Epithelial cell of proximal tubule (primary cell): ENCODE data around the gene INPP5A. TPM values are rescaled to one million over a fixed set of nuclear protein-coding genes. Genes with fewer than 3 reads are reported as not detected.

ENCODE experiments used
- DNase-seq: peaks from one replicate; pipeline ENCODE4 v3.0.0-alpha.2; 2011; ENCODE audit warnings: low read depth
- H3K4me3 ChIP-seq: 2 replicates; pipeline ENCODE4 v1.5.1; 2011; ENCODE audit warnings: low read depth, mild to moderate bottlenecking, low read length
- total RNA-seq: library from RNA; depleted of rRNA; stranded (reverse); fragments of >200 nt; gene quantifications from 2 replicates; pipeline ENCODE4 v1.2.3, GENCODE V29; 2015
- TF ChIP-seq, protein P1 (sequence below): conservative IDR thresholded peaks from 2 replicates; pipeline ENCODE4 v1.5.1; 2012; ENCODE audit warnings: low read depth, mild to moderate bottlenecking, low read length

The INPP5A gene
- total RNA-seq, 1 donor from 2014 or later = 30.4 TPM

DNA sequence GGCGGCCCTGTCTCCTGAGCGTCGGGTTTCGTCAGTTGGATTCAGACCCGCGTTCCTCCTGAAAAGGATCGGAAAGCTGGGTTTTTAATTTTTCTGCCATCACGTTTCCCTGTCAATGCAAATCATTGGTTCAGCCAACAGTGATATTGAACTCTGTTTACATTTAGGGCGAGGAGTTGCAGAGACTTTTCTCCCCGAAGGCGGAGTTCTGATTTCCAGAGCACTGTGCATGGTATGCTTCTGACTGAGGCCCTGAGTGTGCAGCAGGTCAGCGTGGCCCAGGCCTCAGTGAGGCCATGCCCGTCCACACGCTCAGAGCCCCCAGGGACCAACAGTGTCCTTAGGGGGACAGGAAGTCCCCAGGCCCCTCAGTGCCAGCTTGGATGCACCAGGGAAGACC is 221.3 kb downstream of the INPP5A start:
- H3K4me3 ChIP-seq = no peak overlapping the region
- DNase-seq = no peak
- TF ChIP-seq, protein P1, sequence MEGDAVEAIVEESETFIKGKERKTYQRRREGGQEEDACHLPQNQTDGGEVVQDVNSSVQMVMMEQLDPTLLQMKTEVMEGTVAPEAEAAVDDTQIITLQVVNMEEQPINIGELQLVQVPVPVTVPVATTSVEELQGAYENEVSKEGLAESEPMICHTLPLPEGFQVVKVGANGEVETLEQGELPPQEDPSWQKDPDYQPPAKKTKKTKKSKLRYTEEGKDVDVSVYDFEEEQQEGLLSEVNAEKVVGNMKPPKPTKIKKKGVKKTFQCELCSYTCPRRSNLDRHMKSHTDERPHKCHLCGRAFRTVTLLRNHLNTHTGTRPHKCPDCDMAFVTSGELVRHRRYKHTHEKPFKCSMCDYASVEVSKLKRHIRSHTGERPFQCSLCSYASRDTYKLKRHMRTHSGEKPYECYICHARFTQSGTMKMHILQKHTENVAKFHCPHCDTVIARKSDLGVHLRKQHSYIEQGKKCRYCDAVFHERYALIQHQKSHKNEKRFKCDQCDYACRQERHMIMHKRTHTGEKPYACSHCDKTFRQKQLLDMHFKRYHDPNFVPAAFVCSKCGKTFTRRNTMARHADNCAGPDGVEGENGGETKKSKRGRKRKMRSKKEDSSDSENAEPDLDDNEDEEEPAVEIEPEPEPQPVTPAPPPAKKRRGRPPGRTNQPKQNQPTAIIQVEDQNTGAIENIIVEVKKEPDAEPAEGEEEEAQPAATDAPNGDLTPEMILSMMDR = no peak

DNA sequence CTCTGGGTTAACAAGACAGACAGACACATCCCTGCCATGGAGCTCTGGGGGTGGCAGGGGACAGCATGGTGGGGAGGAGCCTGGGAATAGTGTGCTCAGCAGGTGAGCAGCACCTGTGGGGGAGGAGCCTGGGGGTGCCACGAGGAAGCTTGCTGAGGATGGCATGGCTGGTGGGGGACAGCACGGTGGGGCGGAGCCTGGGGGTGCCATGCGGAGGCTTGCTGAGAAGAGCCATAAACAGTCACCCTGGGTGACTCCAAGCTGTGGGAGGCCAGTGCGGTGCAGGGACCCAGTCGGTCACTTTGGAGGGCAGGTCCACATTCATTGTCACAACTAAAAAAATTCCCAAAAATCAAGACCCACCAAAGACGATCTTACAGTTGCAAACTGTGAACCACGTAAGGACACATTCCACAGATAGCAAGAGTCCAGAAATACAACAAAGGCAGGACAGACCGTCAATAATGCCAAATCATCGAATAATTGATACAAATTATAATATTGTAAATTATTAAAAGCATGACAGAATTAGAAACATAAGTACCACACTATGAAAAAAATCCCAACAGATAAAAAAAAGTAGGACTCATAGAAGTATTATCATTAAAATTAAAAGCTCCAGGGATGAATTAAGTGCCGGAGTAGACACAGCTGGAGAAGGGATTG is 223.9 kb downstream of the INPP5A start:
- H3K4me3 ChIP-seq = no peak overlapping the region
- no peak for DNase-seq
- TF ChIP-seq, protein P1 = no peak

DNA sequence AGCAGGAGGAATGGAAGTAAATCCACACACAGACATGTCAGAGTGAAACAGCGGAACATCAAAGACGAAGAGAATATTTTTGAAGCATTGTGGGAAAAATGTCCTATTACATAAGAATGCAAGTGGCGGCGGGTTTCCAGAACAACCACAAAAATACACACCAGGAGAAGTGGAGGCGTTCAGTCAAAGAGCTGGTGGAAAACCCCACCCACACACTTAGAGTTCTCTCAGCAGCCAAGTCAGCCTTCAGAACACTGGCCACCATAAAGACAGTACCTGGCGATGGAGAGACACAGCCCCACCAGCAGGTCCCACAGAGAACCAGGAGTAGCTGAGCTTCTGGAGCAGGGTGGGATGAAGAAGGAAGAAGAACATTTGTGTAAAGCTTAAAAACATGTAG is 224.7 kb downstream of the INPP5A start:
- H3K4me3 ChIP-seq = no peak overlapping the region
- TF ChIP-seq, protein P1 = no peak
- DNase-seq = no peak

DNA sequence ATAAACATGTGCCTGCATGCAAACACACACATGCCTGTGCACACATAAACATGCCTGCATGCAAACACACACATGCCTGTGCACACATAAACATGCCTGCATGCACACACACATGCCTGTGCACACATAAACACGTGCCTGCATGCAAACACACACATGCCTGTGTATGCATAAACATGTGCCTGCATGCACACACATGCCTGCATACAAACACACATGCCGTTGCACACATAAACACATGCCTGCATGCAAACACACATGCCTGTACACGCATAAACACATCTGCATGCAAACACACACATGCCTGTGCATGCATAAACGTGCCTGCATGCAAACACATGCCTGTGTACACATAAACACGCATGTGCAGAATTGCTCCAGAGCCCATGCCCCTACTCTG is 226.0 kb downstream of the INPP5A start:
- no peak overlapping the region for H3K4me3 ChIP-seq
- no peak for DNase-seq
- TF ChIP-seq, protein P1 = no peak

DNA sequence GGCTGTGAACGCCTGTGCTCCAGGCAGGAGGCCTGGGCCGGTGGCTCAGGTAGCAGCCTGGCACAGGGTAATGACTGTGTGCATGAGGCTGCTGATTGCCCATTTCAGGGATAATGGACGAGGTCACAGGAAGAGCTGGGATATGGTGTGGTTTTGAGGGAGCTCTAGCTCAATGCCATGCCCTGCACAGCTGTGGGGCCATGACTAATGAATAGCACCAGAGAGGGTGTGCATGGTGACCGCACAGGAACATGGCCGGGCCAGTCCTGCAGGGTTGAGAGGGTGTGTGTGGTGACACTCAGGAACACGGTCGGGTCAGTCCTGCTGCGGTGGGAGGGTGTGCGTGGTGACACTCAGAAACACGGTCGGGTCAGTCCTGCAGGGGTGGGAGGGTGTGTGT is 226.5 kb downstream of the INPP5A start:
- no peak overlapping the region for H3K4me3 ChIP-seq
- TF ChIP-seq, protein P1 = no peak
- no peak for DNase-seq

DNA sequence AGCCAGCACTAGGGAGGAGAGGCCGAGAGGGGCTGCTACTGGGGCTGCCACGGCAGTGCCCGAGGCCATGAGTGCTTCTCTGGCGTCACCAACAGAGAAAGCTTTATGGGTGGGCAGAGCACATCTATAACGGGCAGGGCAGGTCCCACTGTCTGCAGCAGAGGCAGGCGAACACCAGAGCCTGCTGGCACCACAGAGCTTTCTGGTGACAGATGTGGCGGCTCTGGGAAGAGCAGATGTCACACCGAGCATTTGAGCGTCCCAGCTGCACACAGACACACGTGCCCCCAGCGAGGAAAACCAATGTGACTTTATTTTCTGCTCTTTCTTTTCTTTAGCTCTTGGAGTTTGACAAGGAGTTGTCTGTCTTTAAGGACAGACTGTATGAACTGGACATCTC is 227.8 kb downstream of the INPP5A start:
- DNase-seq = no peak
- TF ChIP-seq, protein P1 = no peak
- H3K4me3 ChIP-seq = no peak overlapping the region

DNA sequence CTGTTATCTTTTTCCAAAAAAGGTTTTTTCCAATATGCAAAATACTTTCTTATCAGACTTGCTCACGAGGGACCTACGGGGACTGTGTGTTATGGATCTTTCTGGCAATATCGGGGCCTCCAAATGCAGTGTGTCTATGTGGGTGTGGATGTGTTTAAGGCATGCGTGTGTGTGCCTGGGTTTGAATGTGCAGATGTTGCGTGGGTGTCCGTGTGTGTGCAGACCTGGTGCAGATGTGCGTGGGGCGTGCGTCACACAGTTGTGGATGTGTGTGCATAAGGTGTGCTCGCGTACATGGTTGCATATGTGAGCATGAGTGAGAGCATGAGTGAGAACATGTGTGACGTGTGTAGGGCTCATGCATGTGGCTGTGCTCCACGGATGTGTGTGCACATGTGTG is 228.7 kb downstream of the INPP5A start:
- no peak for DNase-seq
- H3K4me3 ChIP-seq = no peak overlapping the region
- TF ChIP-seq, protein P1 = no peak
